HUDEP-2 (cell line): Measurements from ENCODE around the gene ANKS1B.

Experiments
- DNase-seq, 76 experiments: peaks; one replicate each; lab custom pipeline; 2025; ENCODE audit not compliant: unreplicated experiment in 76 of 76; lab: John Stamatoyannopoulos, UW

The ANKS1B gene

DNA sequence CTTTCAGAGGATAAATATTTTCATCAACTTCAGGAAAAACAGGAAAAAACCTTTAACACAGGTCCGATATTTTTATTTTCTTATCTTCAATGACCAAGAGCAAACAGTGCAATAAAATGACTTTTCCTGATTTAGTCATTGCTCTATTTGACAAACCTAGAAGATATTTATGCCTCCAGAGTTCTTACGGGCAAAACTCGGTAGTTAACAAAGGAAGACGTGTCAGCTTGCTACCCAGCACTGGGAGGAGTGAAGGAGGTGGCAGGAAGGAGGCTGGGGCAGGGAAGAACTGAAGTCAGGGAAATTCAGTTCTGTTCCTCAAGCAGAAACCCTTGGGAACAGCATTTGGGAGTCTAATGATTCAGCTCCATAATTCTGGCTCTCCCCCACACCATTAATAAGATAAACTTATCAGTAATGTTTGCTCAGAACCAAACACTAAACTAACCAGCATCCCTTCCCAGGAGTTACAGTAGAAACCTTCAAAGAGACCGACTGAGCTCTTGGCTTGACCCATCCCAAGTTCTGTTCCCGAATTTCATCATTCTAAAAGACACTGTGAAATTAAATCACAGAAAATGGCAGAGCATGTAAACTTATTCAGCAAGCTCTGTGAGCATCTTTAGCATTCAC, 1176.4 kb downstream of the ANKS1B start:
- no peak for DNase-seq

DNA sequence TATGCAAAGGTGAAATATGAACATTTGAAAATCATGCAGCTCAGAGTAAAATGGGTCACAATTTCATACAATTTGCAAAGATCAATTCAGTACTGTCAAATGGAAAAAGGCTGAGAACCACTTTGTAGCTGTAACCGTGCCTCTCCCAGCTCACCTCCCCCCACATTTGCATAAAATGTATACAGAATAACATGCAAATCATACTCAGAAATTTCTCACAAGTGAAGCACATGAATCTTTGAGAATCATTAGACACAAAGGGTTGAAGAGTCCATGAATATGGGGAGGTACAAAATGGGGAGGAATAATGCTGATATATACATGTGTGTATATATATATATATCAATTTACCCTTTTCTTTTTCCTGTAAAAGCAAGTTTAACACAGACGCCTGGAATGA, 1177.5 kb downstream of the ANKS1B start:
- no peak for DNase-seq

DNA sequence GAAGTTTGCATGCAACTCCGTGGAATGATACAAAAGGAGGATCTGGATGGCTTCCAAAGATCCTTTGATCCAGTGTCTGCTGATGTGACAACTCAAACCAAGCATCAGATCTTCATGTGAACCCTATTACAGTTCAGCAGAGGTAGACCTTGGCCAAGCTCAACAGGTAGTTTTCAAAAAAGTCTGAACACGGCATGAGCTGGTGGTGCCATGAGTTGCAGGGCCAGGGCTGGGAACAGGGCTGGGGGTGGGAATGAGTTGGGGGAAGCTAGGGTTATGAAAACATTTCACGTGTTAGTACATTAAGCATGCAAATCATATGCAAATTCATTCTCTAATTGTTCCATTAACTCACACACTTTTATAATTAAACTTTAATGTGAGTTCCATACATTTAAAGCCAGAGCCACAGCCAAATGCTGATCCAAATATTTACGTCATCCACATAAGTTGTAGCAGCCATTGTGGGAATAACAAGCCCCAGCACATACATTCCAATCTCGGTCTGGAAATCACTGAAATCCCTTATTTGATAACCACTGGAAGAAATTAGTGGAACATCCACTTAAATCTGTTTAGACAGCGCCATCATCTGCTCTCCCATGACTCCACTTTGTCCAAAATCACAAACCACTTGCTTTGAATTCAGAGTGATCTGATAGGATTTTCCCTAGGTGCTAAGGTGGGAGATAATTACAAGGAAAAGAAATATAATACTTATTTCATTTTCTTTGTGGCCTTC, 1181.1 kb downstream of the ANKS1B start:
- no peak for DNase-seq

DNA sequence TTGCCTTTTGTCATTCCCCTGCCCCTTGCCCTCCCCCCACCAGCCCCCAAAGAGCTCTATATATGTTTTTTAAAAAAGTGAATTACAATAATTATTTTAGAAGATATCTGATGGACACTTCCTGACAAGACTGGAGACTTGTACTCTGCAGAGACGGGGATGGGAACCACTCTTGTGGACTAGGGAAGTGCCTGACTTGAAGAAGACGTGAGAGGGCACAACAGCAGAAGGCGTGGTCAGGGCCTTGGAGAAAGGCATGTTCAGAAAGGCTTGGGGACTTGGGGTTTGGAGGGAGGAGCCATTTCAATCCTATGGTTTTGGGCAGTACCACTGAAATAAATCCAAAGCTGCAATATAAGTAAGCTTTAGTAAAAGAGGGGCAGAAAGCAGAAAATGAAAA, 1184.9 kb downstream of the ANKS1B start:
- DNase-seq, result no peak

DNA sequence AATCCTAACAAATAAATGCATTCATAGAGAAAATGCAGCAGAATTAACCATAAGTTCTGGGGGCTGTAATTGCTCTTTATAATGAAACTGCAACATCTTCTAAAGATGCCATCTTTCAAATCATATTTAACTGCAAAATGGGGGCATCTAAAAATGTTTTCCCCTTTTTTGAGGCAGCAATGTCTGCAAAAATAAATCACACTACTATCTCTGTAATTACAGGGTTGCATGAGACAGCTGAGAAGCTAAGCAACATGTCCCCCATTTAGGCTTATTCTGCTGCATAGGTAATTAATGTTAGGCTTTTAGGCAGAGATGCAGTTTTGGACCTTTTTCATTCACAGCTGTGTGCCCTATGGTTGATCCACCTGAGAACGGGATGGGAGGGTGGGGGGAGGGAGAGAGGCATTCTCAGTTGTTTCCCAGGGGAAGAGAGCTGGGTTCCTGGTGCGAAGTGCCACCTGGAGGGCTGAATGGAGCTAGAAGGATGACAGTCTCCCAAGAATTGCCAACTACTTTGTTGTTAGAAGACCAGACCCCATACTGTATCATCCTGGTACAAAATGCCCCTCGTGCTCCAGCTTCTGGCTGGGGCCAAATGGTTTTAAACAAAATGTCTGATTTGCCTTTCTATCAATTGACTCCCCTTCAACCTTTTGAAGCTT, 1185.5 kb downstream of the ANKS1B start:
- DNase-seq, result no peak

DNA sequence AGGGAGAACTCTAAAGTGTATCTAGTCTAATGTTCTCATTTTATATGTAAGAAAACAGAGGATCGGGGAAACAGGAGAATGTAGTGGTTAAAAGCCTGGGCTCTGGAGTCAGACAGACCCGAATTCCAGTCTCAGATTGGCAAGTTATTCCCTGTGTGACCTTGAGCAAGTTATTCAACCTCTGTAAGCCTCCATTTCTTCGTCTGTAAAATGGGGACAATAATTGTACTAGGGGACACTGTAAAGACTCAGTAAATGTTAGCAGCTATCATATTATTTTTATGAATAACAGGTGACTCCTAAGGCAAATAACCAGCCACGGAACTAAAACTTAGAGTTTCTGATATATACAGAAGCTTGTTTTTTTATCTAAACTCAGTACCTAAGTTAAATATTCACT, 1187.5 kb downstream of the ANKS1B start:
- no peak for DNase-seq

DNA sequence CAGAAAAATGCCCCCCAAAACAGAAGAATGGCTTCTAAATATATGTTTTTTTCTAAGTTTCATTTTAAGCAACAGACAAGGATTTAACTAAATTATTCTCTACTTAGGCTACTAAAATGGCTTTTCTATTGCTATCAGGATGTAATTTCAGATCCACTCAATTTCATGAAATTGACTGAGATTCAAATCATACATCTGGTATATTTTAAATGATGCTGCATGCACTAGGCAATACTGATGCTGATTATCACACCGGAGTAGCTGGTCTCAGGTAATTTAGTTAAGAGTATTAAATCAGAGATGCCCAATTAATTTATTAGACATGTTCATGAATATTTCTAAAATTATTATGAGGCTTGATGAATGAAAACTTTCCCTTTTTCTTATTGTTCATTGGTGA, 1188.0 kb downstream of the ANKS1B start:
- no peak for DNase-seq

DNA sequence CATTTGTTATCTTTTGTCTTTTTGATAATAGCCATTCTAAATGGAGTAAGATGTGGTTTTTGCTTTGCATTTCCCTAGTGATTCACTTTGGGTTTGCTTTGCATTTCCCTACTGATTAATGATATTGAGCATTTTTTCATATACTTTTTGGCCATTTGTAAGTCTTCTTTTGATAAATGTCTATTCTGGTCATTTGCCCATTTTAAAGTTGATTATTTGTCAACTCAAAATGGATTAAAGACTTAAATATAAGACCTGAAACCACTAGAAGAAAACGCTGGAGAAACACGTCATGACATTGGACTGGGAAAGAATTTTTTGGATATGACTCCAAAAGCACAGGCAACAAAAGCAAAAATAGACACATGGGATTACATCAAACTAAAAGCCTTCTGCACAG, 1191.6 kb downstream of the ANKS1B start:
- no peak for DNase-seq

DNA sequence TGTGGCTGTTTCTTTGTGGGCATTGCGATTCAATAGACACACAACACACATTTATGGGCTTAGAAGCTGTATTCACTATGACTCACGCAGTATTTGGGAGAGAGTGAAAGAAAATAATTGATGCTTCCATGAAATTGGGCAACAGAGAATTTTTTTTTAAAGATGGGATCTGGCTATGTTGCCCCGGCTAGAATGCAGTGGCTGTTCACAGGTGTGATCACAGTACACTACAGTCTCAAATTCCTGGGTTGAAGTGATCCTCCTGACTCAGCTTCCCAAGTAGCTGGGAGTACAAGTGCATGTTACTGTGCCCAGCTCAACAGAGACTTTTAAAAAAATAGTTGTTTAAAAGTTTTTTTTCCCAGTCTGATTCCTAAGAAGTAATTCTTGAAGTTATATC, 1193.3 kb downstream of the ANKS1B start:
- no peak for DNase-seq

DNA sequence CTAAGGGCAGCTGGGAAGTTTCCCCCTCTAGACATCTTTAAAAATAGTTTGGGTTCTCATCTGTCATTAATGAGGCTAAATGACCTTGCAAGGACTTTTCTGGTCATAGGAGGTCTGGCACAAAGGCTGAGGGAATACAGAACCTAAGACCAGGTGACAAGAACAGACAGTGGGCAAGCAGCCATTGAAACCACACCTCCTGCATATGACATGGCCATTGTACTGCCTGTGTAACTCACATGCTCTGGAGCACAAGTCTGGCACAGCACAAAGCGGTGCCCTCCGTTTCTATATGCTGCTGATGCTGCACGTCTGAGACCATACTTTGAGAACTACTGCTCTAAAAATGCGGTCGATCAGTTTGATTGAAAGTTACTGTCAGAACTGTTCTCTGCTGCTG, 1196.3 kb downstream of the ANKS1B start:
- DNase-seq, result no peak

DNA sequence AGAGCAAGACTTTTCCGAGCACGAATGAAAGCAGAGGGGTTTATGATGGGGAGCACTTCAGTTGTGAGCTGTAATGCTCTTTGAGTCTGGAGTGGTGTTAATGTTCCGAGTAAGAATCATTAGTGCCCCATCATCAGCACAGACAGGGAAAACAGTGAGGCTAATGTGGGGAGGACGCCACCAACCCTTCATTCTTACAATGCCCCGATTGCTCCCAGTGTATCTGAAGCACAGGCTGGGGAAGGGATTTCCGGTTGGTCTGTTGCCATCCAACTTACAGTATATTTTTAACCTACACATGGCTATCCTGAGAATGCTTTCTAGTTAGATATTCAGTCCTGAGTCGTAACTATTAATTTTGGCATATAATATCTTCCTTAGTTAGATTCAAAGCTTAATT, 1198.1 kb downstream of the ANKS1B start:
- no peak for DNase-seq

DNA sequence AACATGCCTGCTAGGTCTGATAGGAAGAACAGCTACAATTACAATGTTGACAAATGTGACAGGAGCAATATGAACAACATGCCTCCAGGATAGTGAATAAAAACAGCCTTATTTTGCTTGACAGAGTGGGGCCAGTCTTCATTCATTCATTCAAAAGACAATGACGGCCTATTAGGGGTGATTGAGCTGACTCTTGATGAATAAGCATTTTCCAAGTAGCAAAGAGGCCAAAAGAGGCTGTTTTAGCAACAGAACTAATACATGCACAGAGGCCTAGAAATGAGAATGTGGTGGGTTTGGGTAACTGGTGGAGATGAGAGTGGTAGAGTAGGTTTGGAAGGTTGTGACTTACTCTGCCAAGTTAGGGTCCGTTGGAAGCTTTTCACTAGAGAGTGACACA, 1201.3 kb downstream of the ANKS1B start:
- DNase-seq, result no peak

DNA sequence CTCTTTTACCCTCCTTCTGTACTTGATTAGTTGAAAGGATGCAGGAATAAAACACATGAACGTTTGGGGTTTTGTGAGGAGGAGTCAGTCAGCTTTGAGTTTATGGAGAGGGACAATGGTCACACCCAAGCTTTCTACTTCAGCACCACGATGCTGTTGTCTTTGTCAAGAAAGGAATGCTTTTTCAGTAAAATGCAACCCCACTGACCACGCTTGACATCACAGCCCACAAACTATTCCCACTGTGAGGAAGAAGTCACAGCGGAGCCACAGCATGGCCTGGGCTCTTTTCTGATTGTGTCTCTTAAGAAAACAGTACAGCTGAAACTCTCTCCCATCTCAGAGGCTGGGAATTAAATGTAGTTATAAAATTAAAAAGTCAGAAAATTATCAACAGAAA, 1204.5 kb downstream of the ANKS1B start:
- no peak for DNase-seq

DNA sequence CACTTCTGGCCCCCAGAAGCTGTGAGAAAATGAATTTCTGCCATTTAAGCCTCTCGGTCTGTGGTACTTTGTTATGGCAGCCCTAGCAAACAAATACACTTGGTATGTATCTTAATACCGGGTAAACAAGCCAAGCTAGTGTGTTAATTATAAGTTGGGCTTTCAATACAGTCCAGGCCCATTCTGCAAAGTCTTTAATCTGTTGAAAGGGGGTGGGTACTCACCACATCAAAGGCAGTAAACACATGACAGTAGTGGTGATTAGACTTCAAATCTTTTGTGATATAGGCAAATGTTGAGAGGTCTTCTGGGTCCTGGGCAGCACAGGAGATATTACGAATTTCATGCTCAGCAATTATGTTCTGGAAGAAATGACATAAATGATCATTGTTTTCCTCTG, 1211.9 kb downstream of the ANKS1B start:
- DNase-seq, result no peak

DNA sequence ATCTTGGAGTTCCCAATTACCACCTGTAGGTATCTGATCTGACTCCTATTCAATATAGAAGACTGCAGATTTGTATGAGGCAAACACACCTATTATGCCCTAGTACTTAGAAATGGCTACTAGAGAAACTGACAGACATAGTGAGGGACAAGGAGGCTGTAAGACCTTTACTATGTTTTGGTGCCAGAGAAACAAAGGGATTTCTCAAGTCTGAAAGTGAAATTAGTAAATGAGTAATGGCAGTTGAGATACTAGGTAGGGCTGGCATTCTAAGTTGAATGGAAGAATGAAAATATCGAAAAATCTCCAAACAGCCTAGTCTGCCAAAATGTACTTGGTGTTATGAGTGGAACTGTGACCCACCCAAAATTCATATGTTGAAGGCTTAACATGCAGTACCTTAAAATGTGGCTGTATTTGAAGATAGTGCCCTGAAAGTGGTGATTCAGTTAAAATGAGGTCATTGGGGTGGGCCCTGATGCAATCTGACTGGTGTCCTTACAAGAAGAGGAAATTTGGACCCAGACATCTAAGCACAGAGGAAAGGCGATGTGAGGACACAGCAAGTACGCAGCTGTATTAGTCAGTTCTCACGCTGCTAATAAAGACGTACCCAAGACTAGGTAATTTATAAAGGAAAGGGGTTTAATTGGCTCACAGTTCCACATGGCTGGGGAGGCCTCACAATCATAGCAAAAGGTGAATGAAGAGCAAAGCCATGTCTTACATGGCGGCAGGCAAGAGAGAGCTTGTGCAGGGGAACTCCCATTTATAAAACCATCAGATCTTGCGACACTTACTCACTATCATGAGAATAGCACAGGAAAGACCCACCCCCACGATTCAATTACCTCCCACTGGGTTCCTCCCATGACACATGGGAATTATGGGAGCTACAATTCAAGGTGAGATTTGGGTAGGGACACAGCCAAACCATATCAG, 1212.7 kb downstream of the ANKS1B start:
- DNase-seq, result peak in 2 of 76 experiments; percentile 6 to 10

DNA sequence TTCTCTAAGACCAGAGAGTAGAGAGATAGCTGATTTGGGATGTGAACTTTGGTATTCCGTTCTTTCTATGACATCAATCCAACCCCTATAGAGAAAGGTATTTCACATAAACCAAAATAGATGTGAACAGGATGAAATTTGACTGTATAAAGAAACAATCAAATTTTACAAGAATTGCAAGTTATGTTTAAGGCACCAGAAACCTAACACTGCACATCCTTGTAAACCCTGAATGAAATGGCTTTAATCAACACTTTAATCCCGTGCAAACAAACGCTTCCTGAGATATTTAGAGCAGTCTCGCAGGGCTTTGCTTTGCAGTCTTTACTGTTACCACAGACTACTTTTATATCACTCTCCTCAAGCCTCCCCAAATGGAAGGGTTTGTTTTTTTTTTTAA, 1214.5 kb downstream of the ANKS1B start:
- DNase-seq, result no peak

DNA sequence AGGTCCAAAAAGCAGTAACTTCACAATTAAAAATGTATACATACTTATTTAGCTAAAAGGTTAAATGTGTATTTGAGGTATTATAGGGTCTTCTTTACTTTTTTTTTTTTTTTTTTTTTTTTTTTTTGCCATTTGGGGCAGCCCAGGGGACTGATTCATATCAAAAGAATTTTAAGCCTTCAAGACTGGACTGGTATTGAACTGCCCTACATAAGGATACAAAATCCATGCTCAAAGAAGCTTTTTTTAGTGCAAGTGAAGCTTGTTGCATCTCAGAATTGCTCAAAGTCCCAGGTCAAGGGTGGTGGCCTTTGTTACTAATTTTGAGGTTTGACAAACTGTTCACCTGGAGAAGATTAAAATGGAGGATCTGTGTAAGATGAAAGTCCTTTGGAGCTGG, 1215.7 kb downstream of the ANKS1B start:
- DNase-seq, result no peak

DNA sequence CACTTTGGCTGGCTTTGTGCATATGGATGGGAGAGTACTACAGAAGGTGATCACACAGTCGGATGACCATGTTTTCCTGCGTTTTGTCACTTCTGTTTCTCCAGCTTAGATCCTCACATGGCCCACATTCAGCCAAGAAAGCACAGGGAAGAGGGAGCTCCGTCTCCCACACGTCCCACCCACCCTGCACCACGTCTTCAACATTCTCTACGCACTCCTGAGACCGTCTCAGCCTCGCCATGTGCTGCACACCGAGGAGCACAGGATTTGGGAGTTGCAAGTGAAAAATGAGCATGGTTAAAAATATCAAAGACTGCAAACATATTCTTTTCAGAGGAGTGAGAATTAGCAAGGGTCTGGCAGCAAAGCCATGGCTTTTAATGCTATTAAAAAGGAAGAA, 1217.5 kb downstream of the ANKS1B start:
- DNase-seq, result no peak

DNA sequence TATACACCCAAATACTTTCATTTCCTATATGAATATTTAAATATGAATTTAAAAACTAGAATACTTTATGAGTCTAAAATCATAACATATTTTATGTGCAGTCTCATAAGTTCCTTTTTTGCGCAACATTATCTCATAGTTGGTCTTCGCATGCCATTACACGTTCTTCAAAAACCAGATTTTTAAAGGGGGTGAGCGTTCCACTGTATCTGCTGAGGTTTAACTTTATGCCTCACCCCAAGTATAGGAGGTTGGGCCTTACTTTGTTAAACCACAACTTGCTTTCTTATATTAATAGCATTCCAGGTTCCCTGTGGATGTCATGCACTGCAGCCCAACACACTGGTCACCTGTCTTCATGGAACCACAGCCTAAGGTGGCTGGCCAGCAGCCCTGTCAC, 1221.1 kb downstream of the ANKS1B start:
- DNase-seq, result no peak

DNA sequence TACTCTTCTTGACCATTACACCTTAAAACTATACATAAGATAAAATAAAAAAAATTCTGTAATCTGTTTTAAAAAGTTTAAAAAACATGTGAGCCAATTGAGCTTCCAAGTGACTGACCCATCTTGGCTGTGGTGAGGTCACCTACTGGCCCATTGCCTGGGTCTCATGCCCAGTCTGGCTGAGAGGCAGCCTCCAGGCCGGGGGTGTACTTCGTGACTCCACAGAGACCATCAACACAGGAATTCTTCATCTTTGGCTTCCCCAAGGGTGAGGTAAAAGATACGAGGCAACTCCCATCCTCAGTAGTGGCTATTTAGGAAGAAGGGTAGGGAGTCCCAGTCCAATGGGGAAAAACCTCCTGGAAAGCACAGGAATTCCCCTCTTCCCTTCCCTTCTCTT, 1226.4 kb downstream of the ANKS1B start:
- DNase-seq, result no peak

DNA sequence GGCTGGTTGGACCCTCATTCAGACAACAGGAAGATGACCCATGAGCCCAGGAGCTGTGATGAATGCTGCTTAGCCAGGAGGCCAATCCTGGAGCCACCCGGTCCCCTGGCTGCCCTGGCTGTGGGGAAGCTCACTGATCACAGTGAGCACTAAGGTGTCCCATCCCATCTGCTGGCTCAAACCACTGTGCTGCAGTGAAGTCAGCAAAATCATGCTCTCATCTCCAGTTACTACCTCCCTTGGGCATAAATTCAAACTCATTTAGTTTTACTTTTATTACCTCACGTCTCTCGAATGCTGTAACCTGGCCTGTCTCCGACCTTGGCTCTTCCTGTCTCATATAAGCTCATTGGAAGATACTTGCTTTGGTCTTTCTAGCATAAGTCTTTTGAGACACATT, 1227.3 kb downstream of the ANKS1B start:
- no peak for DNase-seq
